GM18951 (cell line): ENCODE measurements around the gene AMH.

Source experiments
- POLR2A ChIP-seq: IDR thresholded peaks from 4 replicates; pipeline ENCODE4 v1.6.1; 2011; ENCODE audit warnings: mild to moderate bottlenecking; ENCODE audit not compliant: insufficient read length, insufficient read depth; ENCODE audit errors: extremely low read depth
- in situ Hi-C: fragments of 300-500 bp; cut with MboI; formaldehyde crosslinking; loops from one replicate; pipeline ENCODE4 v1.12.0; 2022; ENCODE audit warnings: low sequenced_read_pairs, mixed read lengths, inconsistent platforms; ENCODE audit not compliant: unreplicated experiment

The AMH gene

DNA sequence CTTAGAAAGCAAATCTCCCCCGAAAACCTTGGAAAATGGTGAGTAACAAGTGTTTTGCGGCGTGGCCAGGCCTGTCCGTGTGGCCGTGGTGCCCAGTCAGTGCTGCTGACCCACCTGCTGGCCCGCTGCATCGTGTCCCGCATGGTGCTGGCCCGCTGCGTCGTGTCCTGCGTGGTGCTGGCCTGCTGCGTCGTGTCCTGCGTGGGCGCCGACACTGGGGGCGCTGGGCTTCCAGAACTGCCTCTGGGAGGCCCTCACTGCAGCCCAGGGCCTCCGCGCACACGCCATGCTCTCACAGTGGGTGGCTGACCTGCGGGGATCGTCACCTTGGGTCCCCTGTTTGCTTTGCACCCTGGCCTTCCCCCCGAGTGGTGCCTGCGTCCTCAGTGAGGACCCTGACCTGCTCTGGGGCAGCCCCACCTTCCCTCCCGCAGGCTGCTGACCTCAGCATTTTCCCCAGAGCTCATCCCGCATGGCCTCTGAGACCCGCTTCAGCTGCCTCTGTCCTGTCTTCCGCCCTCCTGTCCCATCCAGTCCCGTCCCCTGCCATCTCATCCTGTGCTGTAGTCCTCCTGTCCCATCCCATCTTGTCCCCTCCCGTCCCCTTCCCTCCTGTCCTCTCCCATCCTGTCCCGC is 23.6 kb upstream of the AMH start:
- TF ChIP-seq POLR2A = no peak
- in situ Hi-C loops = no loop called here

DNA sequence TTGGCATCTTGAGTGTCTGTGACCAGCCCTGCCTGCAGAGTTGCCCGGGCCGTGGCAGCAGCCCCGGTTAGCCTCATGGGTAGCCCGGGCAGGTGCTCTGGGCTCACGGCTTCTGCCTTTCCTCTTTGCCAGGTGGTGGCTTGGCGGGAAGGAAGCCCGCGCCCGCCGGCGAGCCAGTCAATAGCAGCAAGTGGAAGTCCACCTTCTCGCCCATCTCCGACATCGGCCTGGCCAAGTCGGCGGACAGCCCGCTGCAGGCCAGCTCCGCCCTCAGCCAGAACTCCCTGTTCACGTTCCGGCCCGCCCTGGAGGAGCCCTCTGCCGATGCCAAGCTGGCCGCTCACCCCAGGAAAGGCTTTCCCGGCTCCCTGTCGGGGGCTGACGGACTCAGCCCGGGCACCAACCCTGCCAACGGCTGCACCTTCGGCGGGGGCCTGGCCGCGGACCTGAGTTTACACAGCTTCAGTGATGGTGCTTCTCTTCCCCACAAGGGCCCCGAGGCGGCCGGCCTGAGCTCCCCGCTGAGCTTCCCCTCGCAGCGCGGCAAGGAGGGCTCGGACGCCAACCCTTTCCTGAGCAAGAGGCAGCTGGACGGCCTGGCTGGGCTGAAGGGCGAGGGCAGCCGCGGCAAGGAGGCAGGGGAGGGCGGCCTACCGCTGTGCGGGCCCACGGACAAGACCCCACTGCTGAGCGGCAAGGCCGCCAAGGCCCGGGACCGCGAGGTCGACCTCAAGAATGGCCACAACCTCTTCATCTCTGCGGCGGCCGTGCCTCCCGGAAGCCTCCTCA is 22.9 kb upstream of the AMH start:
- in situ Hi-C loops = no loop called here
- no peak for TF ChIP-seq POLR2A

DNA sequence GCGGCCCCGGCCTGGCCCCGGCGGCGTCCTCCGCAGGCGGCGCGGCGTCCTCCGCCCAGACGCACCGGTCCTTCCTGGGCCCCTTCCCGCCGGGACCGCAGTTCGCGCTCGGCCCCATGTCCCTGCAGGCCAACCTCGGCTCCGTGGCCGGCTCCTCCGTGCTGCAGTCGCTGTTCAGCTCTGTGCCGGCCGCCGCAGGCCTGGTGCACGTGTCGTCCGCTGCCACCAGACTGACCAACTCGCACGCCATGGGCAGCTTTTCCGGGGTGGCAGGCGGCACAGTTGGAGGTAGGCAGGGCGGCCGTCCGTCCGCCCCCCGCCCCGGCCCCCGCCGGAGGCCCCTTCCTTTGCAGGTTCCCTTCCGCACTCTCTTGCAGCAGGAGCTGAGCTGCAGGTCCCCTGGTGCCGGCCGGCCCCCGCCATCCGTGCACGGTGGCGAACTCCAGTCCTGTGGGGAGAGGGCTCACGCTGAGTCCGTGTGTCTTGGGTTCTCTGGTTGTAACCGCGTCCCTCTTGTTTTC is 22.2 kb upstream of the AMH start:
- in situ Hi-C loops = no loop called here
- no peak for TF ChIP-seq POLR2A

DNA sequence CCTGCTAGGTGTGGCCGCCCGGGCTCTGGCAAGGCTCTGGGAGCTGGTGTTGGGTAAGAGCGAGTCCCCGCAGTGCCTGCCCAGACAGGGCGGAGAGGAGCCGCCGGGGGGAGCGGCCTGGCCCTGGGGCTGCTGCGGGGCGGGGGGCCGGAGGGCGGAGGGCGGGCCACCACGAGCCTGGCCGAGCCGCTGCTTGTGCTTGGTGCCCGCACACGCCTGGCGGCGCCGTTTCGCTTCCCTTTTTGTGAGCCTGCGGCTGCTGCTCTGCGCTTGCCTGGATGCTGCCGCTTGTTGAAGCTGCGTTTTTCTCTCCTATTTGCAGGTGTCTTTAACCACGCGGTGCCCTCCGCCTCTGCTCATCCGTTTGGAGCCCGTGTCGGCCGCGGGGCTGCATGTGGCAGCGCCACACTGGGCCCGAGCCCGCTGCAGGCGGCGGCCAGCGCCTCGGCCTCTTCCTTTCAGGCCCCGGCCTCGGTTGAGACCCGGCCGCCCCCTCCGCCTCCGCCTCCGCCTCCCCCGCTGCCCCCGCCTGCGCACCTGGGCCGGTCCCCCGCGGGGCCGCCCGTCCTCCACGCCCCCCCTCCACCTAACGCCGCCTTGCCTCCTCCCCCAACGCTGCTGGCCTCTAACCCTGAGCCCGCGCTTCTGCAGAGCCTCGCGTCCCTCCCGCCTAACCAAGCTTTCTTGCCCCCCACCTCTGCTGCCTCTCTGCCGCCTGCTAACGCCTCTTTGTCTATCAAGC is 21.5 kb upstream of the AMH start:
- in situ Hi-C loops = no loop called here
- TF ChIP-seq POLR2A = no peak

DNA sequence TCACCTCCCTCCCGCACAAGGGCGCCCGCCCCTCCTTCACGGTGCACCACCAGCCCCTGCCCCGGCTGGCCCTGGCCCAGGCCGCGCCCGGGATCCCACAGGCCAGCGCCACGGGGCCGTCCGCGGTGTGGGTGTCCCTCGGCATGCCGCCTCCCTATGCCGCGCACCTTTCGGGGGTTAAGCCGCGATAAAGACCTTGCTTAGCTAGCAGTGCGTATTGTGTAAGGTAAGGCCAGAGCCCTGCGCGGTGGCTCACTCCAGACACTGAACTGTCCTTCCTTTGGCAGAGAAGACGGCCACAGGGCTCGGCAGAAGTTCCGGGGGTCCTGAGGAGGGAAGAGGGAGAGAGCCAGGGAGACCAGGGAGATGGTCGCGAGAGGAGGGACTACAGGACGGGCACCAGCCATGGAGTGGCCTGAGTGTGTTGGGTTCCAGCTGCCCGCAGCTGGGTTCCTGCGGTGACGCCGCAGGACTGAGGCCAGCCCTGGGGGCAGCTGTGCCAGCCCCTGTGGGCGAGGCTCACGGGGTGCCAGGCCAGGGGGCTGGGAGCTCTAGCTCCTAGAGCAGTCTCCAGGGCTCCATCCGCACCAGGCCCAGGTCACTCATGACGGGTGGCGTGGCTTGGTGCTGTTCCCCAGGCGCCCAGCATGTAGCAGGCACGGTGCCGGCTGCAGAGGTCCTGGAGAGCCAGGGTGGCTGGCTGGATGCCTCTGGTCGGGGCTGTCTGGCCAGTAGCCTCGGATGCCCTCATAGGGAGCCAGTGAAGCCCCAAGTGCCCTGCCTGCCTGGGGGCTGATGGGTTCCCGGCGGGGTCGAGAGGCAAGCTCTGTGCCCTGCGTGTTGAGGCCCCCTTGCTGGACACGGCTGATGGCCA is 20.7 kb upstream of the AMH start:
- no peak for TF ChIP-seq POLR2A
- in situ Hi-C loops = no loop called here

DNA sequence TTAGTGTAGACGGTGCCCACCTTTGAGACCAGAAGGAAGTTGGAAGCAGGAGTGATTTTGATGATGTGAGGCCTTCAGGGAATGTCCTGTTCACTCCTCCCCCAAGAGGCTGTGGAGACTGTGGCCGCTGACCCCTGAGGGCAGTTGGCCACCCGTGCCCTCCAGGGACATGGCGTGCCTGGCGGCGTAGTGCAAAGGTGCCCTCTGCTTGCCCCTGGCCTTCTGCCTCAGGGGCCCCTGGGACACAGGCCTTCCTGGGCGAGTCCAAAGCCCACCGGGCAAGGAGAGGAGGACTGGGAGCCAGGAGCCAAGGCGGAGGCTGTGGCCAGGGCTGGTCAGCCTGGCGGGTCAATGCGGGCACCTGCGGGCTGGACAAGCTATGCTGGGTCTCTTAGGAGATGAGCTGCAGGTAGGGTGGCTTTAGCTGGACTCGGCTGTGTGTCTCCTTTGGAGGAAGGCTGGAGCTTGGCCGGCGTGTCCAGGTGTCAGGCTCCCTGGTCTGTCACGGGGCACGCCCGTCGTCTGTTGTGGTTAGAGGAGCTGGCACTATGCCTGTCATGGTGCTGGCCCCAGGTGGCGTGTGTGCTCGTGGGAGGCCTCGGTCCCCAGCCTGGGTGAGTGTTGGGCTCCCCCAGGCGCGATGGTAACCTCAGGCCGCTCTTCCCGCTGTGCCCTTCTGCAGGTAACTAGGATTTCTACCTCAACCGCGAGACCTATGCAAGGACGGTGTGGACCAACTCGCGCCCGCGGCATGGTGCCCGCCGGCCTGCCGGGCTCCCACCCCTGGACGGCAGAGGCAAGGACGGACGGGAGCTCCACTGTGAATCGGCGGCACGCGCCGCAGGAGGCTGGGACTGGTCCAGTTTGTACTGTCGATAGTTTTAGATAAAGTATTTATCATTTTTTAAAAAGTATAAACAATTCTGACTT is 19.8 kb upstream of the AMH start:
- in situ Hi-C loops = no loop called here
- TF ChIP-seq POLR2A = no peak

DNA sequence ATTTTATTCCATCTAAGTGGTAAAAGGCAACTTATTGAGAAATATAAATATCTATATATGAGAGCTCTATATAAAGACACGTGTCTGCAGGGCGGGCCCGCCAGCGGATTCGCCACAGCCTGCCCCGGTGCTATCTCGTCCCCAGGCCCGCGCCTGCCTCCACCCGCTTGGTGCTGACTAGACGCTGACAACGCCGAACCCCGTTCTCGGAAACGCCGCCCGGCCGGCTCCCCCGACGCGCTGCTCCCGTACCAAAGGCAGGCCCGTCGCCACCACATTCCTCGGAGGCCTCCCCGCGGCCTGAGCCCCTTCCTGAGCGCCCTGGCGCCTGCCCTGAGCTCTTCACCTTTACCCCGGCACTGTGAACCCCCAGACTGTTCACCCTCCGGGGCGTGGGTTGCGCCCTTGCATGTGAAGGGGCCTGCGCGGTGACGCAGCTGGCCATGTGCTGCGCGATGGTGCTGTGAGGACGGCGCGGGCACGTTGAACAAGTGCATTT is 19.0 kb upstream of the AMH start:
- in situ Hi-C loops = no loop called here

DNA sequence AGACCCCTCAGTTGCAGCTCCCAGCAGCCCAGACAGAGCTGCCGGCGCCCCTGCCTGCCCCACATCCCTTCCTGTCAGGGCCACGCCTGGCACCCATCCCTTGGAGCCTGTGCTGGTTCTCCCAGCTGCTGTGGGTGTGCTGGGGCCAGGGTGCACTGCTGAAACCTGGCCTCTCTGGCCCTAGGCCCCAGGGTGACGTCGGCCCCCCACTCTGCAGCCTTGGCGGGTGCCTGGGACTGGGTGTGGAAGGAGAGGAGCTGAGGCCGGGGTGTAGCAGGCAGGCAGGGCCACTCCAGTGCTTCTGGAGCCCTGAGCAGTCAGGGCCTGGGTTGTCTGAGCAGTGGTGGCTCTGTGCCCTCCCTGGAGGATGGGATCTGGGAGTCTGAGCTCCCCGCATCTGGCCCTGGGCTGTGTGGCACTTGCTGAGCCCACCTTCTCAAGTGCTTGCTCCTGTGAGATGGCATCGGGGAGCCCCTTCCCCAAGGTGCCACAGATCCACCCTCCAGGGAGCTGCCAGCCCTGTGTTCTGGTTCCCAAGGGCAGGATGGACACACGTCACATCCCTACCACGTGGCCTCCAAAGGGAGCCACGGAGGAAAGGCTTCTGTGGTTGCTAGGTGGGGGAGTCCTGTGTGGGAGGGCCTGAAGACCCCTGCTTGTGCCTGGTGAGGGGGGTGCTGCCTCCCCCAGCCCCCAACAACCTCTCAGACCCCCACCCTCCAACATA is 18.2 kb upstream of the AMH start:
- in situ Hi-C loops = no loop called here
- TF ChIP-seq POLR2A = no peak

More for the DNA sequence above, 19.0 kb upstream of the AMH start:
- TF ChIP-seq POLR2A = no peak

DNA sequence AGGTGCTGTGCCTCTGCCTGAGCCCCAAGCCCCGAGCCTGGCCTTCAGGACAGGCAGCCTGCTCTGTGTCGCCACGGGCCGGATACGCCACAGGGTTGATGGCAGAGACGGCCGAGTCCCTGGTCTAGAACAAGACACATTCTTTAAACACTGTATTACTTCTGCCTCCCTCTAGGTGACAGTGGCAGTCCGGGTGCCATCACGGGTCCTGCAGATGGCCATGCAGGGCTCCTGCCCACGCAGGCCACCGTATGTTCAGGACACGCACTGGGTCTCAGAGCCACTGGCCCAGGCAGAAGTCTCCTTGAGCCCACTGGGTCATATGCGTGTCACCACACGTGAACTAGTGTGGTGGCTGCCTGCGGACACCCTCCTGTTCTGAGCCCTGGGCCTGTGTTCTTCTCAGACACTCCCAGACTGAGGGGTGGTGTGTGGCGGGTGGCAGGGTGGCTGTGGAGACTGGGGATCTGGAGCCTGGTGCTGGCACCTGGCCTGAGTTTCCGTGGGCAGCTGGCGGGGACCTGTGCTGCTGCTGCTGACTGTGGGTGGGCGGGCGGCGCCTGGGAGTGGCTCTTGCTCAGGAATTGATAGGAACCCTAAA is 17.4 kb upstream of the AMH start:
- in situ Hi-C loops = no loop called here
- peak; percentile 25 for TF ChIP-seq POLR2A

DNA sequence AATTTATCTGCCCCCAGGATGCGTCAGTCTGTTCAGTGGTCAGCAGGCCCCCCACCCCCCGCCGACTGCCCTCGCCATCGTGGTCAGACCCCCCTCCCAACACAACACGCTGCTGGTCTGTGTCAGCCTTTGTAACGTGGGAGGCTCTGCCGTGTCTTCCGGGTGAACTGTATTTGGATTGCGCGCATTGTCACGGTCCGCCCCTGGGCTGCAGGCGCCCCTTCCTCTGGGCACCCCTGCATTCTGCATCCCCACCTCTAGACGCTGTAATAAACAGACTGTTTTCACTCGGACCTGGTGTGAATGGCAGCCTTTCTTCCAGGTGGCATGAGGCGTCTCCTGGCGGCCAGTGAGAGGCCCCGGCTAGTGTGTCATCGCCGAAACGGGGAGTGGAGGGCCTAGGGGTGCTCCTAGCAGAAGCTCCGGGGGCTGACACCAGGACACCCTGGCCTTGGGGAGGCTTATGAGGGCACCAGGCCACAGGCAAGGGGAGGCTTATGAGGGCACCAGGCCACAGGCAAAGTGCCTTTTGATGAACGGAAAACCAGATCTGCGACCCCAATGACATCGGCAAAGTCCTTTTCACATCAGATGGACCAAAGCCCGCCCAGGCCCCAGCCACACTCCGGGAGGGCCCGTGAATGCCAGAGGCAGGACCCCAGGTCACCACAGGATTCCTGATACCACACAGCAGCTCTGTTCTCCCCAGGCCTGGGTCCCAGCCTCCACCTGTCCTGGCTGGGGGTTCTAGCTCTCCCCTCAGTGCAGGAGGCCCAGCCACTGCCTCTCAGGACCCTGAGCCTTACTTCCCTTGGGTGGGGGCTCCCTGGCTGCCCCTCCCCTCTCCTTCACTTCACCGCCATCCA is 16.6 kb upstream of the AMH start:
- in situ Hi-C loops = no loop called here
- TF ChIP-seq POLR2A = peak; percentile 25
